HG03108 (cell line): ENCODE measurements around the gene UFSP1.
"Not testable (repeated sequence)": the region's sequence is repeated elsewhere in the genome, so short reads cannot be mapped to it uniquely, and the experiment has no call there.

Experiments
- ATAC-seq: cut with Tn5 transposase; IDR thresholded peaks from one replicate; pipeline ENCODE4 v1.9.1; 2021; ENCODE audit warnings: moderate library complexity; ENCODE audit not compliant: unreplicated experiment

The UFSP1 gene

GRCh38 chr7:100888988-100889750 is at the start of gene UFSP1:
UFSP1 (minus strand) TSS chr7:100889715; CDS start chr7:100889271, 444 bp downstream.
- peak; percentile 18 for ATAC-seq

- not testable (repeated sequence) for ATAC-seq
Observed at GRCh38 chr7:100936167-100936566, 46.7 kb upstream of the UFSP1 start.

GRCh38 chr7:100935381-100935780 is 45.9 kb upstream of the UFSP1 start:
- not testable (repeated sequence) for ATAC-seq

GRCh38 chr7:100933734-100934133 is 44.2 kb upstream of the UFSP1 start:
- no peak for ATAC-seq

- ATAC-seq = no peak
Observed at GRCh38 chr7:100929808-100930174, 40.3 kb upstream of the UFSP1 start.

- ATAC-seq = not testable (repeated sequence)
Observed at GRCh38 chr7:100923616-100924015, 34.1 kb upstream of the UFSP1 start.

GRCh38 chr7:100921039-100921438 is 31.5 kb upstream of the UFSP1 start:
- ATAC-seq = no peak

- not testable (repeated sequence) for ATAC-seq
Observed at GRCh38 chr7:100919779-100920437, 30.4 kb upstream of the UFSP1 start.

- ATAC-seq = not testable (repeated sequence)
Observed at GRCh38 chr7:100919335-100919734, 29.8 kb upstream of the UFSP1 start.

GRCh38 chr7:100914879-100915447 is 25.4 kb upstream of the UFSP1 start:
- no peak for ATAC-seq

GRCh38 chr7:100914208-100914878 is 24.8 kb upstream of the UFSP1 start:
- no peak for ATAC-seq

- no peak for ATAC-seq
Observed at GRCh38 chr7:100911484-100911883, 22.0 kb upstream of the UFSP1 start.

GRCh38 chr7:100910443-100910842 is 20.9 kb upstream of the UFSP1 start:
- not testable (repeated sequence) for ATAC-seq

- ATAC-seq = no peak
Observed at GRCh38 chr7:100908512-100908911, 19.0 kb upstream of the UFSP1 start.

GRCh38 chr7:100902638-100903037 is 13.1 kb upstream of the UFSP1 start:
- no peak for ATAC-seq

- no peak for ATAC-seq
Observed at GRCh38 chr7:100901921-100902332, 12.4 kb upstream of the UFSP1 start.

GRCh38 chr7:100900978-100901377 is 11.5 kb upstream of the UFSP1 start:
- ATAC-seq = no peak

GRCh38 chr7:100899432-100899831 is 9.9 kb upstream of the UFSP1 start:
- ATAC-seq = no peak

GRCh38 chr7:100897772-100898454 is 8.4 kb upstream of the UFSP1 start:
- ATAC-seq = no peak

GRCh38 chr7:100896732-100897608 is 7.5 kb upstream of the UFSP1 start:
- no peak for ATAC-seq
